H9 (cell line): ENCODE data around the gene NLRP1. TPM values are rescaled to one million over a fixed set of nuclear protein-coding genes. Genes with fewer than 3 reads are reported as not detected.

Source experiments
- DNase-seq: peaks from one replicate; pipeline ENCODE4 v3.0.0-alpha.2; 2017
- H2AFZ ChIP-seq: one replicate; pipeline ENCODE4 v1.6.1; 2013; ENCODE audit warnings: mild to moderate bottlenecking, low read length, control low read depth, moderate library complexity
- H2AK5ac ChIP-seq: 2 replicates; pipeline ENCODE4 v1.6.1; 2013; ENCODE audit warnings: low read length, control low read depth, mixed read lengths; ENCODE audit not compliant: insufficient read length
- H2BK120ac ChIP-seq: one replicate; pipeline ENCODE4 v1.6.1; 2013; ENCODE audit warnings: low read depth, mild to moderate bottlenecking, low read length, control low read depth, inconsistent platforms; ENCODE audit not compliant: poor library complexity, severe bottlenecking
- H2BK12ac ChIP-seq: 2 replicates; pipeline ENCODE4 v1.6.1; 2013; ENCODE audit warnings: low read length, control low read depth, mixed read lengths, low read depth; ENCODE audit not compliant: insufficient read length
- H2BK15ac ChIP-seq: 2 replicates; pipeline ENCODE4 v1.6.1; 2013; ENCODE audit warnings: low read depth, low read length, control low read depth
- H2BK20ac ChIP-seq: one replicate; pipeline ENCODE4 v1.6.1; 2013; ENCODE audit warnings: low read depth, mild to moderate bottlenecking, low read length, control low read depth, inconsistent platforms; ENCODE audit not compliant: poor library complexity, severe bottlenecking
- H2BK5ac ChIP-seq: 2 replicates; pipeline ENCODE4 v1.6.1; 2013; ENCODE audit warnings: low read length, control low read depth, mixed read lengths; ENCODE audit not compliant: insufficient read length
- H3K14ac ChIP-seq: 2 replicates; pipeline ENCODE4 v1.6.1; 2013; ENCODE audit warnings: low read length, control low read depth; ENCODE audit not compliant: insufficient read depth
- H3K18ac ChIP-seq: 2 replicates; pipeline ENCODE4 v1.6.1; 2013; ENCODE audit warnings: low read depth, mild to moderate bottlenecking, mixed read lengths, low read length, control low read depth; ENCODE audit not compliant: insufficient read length
- H3K23ac ChIP-seq: 2 replicates; pipeline ENCODE4 v1.6.1; 2013; ENCODE audit warnings: low read length, control low read depth, mixed read lengths, low read depth; ENCODE audit not compliant: insufficient read length
- H3K23me2 ChIP-seq: 2 replicates; pipeline ENCODE4 v1.6.1; 2013; ENCODE audit warnings: low read depth, mild to moderate bottlenecking, mixed read lengths, low read length, control low read depth; ENCODE audit not compliant: insufficient read length, poor library complexity, severe bottlenecking
- H3K27ac ChIP-seq: 2 replicates; pipeline ENCODE4 v1.5.1; 2013; ENCODE audit warnings: low read length, control low read depth, mixed read lengths, low read depth; ENCODE audit not compliant: insufficient read length
- H3K27me3 ChIP-seq: 2 replicates; pipeline ENCODE4 v1.6.1; 2013; ENCODE audit warnings: low read length, control low read depth, inconsistent platforms; ENCODE audit not compliant: insufficient read depth
- H3K4ac ChIP-seq: 2 replicates; pipeline ENCODE4 v1.6.1; 2013; ENCODE audit warnings: low read depth, mild to moderate bottlenecking, control low read depth, inconsistent platforms, low read length, moderate library complexity
- H3K4me1 ChIP-seq: 2 replicates; pipeline ENCODE4 v1.6.1; 2013; ENCODE audit warnings: low read length, control low read depth, inconsistent platforms; ENCODE audit not compliant: insufficient read depth
- H3K4me2 ChIP-seq: 2 replicates; pipeline ENCODE4 v1.6.1; 2013; ENCODE audit warnings: low read length, control low read depth, mixed read lengths; ENCODE audit not compliant: insufficient read length, insufficient read depth
- H3K56ac ChIP-seq: 2 replicates; pipeline ENCODE4 v1.6.1; 2013; ENCODE audit warnings: low read depth, mild to moderate bottlenecking, mixed read lengths, low read length, control low read depth; ENCODE audit not compliant: insufficient read length
- H3K79me1 ChIP-seq: 2 replicates; pipeline ENCODE4 v1.6.1; 2013; ENCODE audit warnings: low read depth, mild to moderate bottlenecking, moderate library complexity, low read length, control low read depth, inconsistent platforms; ENCODE audit not compliant: insufficient read depth, poor library complexity, severe bottlenecking
- H3K79me2 ChIP-seq: 2 replicates; pipeline ENCODE4 v1.6.1; 2013; ENCODE audit warnings: low read length, control low read depth, inconsistent platforms; ENCODE audit not compliant: insufficient read depth
- H3K9ac ChIP-seq: 2 replicates; pipeline ENCODE4 v1.6.1; 2013; ENCODE audit warnings: low read length, control low read depth, mixed read lengths; ENCODE audit not compliant: insufficient read length; ENCODE audit errors: extremely low read depth
- H3K9me3 ChIP-seq: one replicate; pipeline ENCODE4 v1.6.1; 2013; ENCODE audit warnings: low read depth, low read length, inconsistent platforms; ENCODE audit not compliant: control insufficient read depth
- H3T11ph ChIP-seq: one replicate; pipeline ENCODE4 v1.6.1; 2013; ENCODE audit warnings: mild to moderate bottlenecking, low read length, control low read depth, inconsistent platforms
- H4K20me1 ChIP-seq: one replicate; pipeline ENCODE4 v1.6.1; 2013; ENCODE audit not compliant: control insufficient read depth, insufficient read length, insufficient read depth
- H4K5ac ChIP-seq: 2 replicates; pipeline ENCODE4 v1.6.1; 2013; ENCODE audit warnings: low read depth, mild to moderate bottlenecking, mixed read lengths, low read length, control low read depth; ENCODE audit not compliant: insufficient read length
- H4K8ac ChIP-seq: replicated peaks from 2 replicates; pipeline ENCODE4 v1.6.1; 2013; ENCODE audit warnings: low read length, control low read depth, mixed read lengths, low read depth; ENCODE audit not compliant: insufficient read length
- H4K91ac ChIP-seq: 2 replicates; pipeline ENCODE4 v1.6.1; 2013; ENCODE audit warnings: low read depth, mild to moderate bottlenecking, moderate library complexity, mixed read lengths, low read length, control low read depth; ENCODE audit not compliant: insufficient read length
- H3K27ac Mint-ChIP-seq, 3 experiments: 2 replicates in 2 of 3; 3 replicates in 1 of 3; pipeline ENCODE4 v1.8.0; 2020 to 2021; ENCODE audit warnings: mixed read lengths in 3 of 3, mild to moderate bottlenecking in 1 of 3, moderate library complexity in 1 of 3
- H3K27me3 Mint-ChIP-seq: 2 replicates; pipeline ENCODE4 v1.8.0; 2021; ENCODE audit warnings: low read depth, mild to moderate bottlenecking, moderate library complexity, mixed read lengths
- H3K36me3 Mint-ChIP-seq, 3 experiments: 2 replicates in 2 of 3; 3 replicates in 1 of 3; pipeline ENCODE4 v1.8.0; 2020 to 2021; ENCODE audit warnings: low read depth in 3 of 3, mixed read lengths in 3 of 3; ENCODE audit not compliant: insufficient read depth in 1 of 3
- H3K4me1 Mint-ChIP-seq, 2 experiments: 2 replicates each; pipeline ENCODE4 v1.8.0; 2020; ENCODE audit warnings: mixed read lengths in 2 of 2
- H3K4me3 Mint-ChIP-seq, 2 experiments: 2 replicates in 1 of 2; 3 replicates in 1 of 2; pipeline ENCODE4 v1.8.0; 2020 to 2021; ENCODE audit warnings: mild to moderate bottlenecking in 2 of 2, mixed read lengths in 2 of 2, moderate library complexity in 1 of 2
- H3K9me3 Mint-ChIP-seq, 2 experiments: 2 replicates in 1 of 2; 3 replicates in 1 of 2; pipeline ENCODE4 v1.8.0; 2020; ENCODE audit warnings: mild to moderate bottlenecking in 2 of 2, mixed read lengths in 2 of 2, moderate library complexity in 1 of 2
- WGBS: extraction: QIAGEN DNeasy Blood & Tissue Kit; methylation state at CpG from one replicate; pipeline ENCODE4 v1.1.7; 2013; ENCODE audit warnings: missing lambda C conversion rate, low lambda C conversion rate, mixed read lengths; ENCODE audit not compliant: insufficient read length; ENCODE audit errors: extremely low coverage; 5-methylcytosine and 5-hydroxymethylcytosine counted together
- total RNA-seq: library from RNA; stranded (reverse); gene quantifications from 2 replicates; pipeline ENCODE4 v1.2.1, GENCODE V29; 2021
- TF ChIP-seq, protein P1 (sequence below): fragments of 200-600 bp; sonication (generic); conservative IDR thresholded peaks from 3 replicates; pipeline ENCODE4 v1.8.0; 2021; ENCODE audit warnings: antibody characterized with exemption, mild to moderate bottlenecking

The NLRP1 gene
- total RNA-seq, 1 experiment from 2014 or later: 12.1 TPM

DNA sequence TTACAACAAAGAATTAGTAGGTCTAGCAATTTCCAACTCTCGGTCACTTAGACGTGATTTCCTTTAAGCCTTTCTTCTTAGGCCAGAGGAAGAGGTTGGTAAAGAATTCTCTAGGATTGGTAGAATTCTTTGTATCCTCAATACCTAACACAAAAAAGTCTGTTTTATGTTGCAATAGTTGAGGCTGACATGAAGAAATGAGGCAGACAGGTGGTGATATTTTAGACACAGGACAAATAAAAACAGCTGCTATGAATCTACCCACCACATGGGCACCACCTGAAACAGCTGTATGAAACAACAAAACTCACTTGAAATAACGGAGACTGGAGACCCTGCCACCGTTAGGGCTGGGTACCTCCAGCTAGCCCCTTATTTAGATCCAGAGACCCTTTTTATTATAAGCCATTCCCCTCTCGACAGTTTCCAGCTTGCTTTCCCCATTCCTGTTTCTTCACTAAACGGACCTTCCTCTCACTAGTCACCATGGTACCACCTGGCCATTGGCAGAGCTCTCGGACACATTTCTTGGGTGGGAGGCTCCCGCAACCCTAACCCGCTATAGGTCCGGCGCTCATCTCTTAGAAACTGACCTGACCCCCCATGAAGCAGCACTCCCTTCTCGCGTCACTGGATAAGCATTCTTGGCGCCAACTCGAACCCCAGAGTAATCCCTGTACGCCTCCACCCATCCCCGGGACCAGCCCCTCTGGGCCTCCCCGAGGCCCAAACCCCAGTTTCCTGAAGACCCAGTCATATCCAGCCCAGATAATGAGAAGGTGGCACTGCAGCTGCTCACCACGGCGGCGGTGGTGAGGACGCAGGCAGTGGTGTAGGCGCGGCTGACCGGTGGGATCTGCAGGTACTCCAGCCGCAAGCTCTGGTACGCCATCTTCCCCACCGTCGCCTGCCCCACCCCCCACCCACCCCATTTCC lies 98.8 kb downstream of the NLRP1 start, which contains the start of gene DERL2:
Gene DERL2 (minus strand): TSS at position 909 of the 936 bp plus-strand sequence. CDS start 17 bp downstream, at position 892.
- H2BK20ac ChIP-seq: no peak within 1 kb of the TSS
- peak within 1 kb of the TSS; percentile 94 for H3K27ac ChIP-seq
- H3K14ac ChIP-seq: peak within 1 kb of the TSS; percentile 100
- H2AFZ ChIP-seq: no peak within 1 kb of the TSS
- H3K9ac ChIP-seq: peak within 1 kb of the TSS; percentile 99
- H2BK5ac ChIP-seq: peak within 1 kb of the TSS; percentile 94
- H3K4ac ChIP-seq: peak within 1 kb of the TSS; percentile 13; the same call in 1 of the 2 replicates
- H4K20me1 ChIP-seq: no peaks in the 10 kb centered on the region
- H2BK15ac ChIP-seq: 0 out of 2 replicates have a peak within 1 kb of the TSS, but pooled peaks have one; percentile 60
- peak within 1 kb of the TSS; percentile 89 for H4K8ac ChIP-seq
- peak within 1 kb of the TSS; percentile 91 for H4K5ac ChIP-seq
- H2AK5ac ChIP-seq: no peak within 1 kb of the TSS
- peak within 1 kb of the TSS; percentile 90 for H2BK12ac ChIP-seq
- peak within 1 kb of the TSS; percentile 21 for H3K23ac ChIP-seq
- no peaks in the 10 kb centered on the region for H3K4me1 ChIP-seq
- H3K4me1 Mint-ChIP-seq: peaks cover 4 to 21% of the 10 kb centered on the region in 2 experiments
- no peaks in the 10 kb centered on the region; the same call in 1 of the 2 replicates for H3K27me3 Mint-ChIP-seq
- H3K23me2 ChIP-seq: peaks cover 12% of the 10 kb centered on the region
- H3K27me3 ChIP-seq: no peaks in the 10 kb centered on the region
- peak within 1 kb of the TSS; percentile 87 for H2BK120ac ChIP-seq
- WGBS: no CpG with 5 or more reads among the region's 29 CpGs
- H3K4me2 ChIP-seq: peak within 1 kb of the TSS; percentile 99
- H3K18ac ChIP-seq: peak within 1 kb of the TSS; percentile 99
- H3K56ac ChIP-seq: peak within 1 kb of the TSS; percentile 76
- H3K27ac Mint-ChIP-seq: peak within 1 kb of the TSS; percentile 98 to 100 (median 99)
- peak within 1 kb of the TSS; percentile 97 to 100 for H3K4me3 Mint-ChIP-seq
- H3K9me3 ChIP-seq: no peaks in the 10 kb centered on the region
- peaks cover 3% of the 10 kb centered on the region for H3K79me1 ChIP-seq
- H3K9me3 Mint-ChIP-seq: no peaks in the 10 kb centered on the region
- DNase-seq: no peak
- H3T11ph ChIP-seq: no peak within 1 kb of the TSS
- TF ChIP-seq, protein P1, sequence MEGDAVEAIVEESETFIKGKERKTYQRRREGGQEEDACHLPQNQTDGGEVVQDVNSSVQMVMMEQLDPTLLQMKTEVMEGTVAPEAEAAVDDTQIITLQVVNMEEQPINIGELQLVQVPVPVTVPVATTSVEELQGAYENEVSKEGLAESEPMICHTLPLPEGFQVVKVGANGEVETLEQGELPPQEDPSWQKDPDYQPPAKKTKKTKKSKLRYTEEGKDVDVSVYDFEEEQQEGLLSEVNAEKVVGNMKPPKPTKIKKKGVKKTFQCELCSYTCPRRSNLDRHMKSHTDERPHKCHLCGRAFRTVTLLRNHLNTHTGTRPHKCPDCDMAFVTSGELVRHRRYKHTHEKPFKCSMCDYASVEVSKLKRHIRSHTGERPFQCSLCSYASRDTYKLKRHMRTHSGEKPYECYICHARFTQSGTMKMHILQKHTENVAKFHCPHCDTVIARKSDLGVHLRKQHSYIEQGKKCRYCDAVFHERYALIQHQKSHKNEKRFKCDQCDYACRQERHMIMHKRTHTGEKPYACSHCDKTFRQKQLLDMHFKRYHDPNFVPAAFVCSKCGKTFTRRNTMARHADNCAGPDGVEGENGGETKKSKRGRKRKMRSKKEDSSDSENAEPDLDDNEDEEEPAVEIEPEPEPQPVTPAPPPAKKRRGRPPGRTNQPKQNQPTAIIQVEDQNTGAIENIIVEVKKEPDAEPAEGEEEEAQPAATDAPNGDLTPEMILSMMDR: no peak
- H4K91ac ChIP-seq: peak within 1 kb of the TSS; percentile 81
- H3K79me2 ChIP-seq: peaks cover 13% of the 10 kb centered on the region; the same call in 1 of the 2 replicates
- peaks cover 36 to 76% (median 66%) of the 10 kb centered on the region in 3 experiments for H3K36me3 Mint-ChIP-seq
